Vagina (tissue), 2 donors: ENCODE results near the gene ARSG. TPM values are rescaled to one million over a fixed set of nuclear protein-coding genes. Genes with fewer than 3 reads are reported as not detected.

Experiments used
- DNase-seq, 2 donors: peaks; one replicate each; pipeline ENCODE4 v3.0.0-alpha.2; 2017; ENCODE audit errors: extremely low spot score in 2 of 2
- H3K27ac ChIP-seq: fragments of 200-600 bp; sonication (generic); one replicate; pipeline ENCODE4 v1.5.1; 2019
- H3K27me3 ChIP-seq: fragments of 200-600 bp; sonication (generic); one replicate; pipeline ENCODE4 v1.5.1; 2019
- H3K36me3 ChIP-seq, 2 donors: fragments of 200-600 bp; sonication (generic); one replicate each; pipeline ENCODE4 v1.5.1; 2017 to 2019
- H3K4me1 ChIP-seq: fragments of 200-600 bp; sonication (generic); one replicate; pipeline ENCODE4 v1.5.1; 2019
- H3K4me3 ChIP-seq, 2 donors: fragments of 200-600 bp; sonication (generic); 1 replicate in 1 of 2; 2 replicates in 1 of 2; pipeline ENCODE4 v1.5.1; 2016 to 2019
- H3K9me3 ChIP-seq: fragments of 200-600 bp; sonication (generic); one replicate; pipeline ENCODE4 v1.5.1; 2019
- CTCF ChIP-seq, 3 experiments: fragments of 450-650 bp in 2 of 3; fragments of 200-600 bp in 1 of 3; sonication (generic) in 1 of 3; IDR thresholded peaks; one replicate each; pipeline ENCODE4 v1.5.1; 2017 to 2019; ENCODE audit warnings: antibody characterized with exemption in 3 of 3, mild to moderate bottlenecking in 2 of 3, moderate library complexity in 2 of 3
- POLR2A ChIP-seq, 2 donors: fragments of 450-650 bp; IDR thresholded peaks; one replicate each; pipeline ENCODE4 v1.6.1; 2017; ENCODE audit warnings: antibody characterized with exemption in 2 of 2, mild to moderate bottlenecking in 2 of 2, moderate library complexity in 2 of 2
- POLR2AphosphoS5 ChIP-seq, 2 donors: sonication (generic); formaldehyde crosslinking; IDR thresholded peaks; one replicate each; pipeline ENCODE4 v1.9.0; 2017; ENCODE audit warnings: antibody characterized with exemption in 2 of 2, mild to moderate bottlenecking in 2 of 2, low read depth in 1 of 2; ENCODE audit not compliant: insufficient read depth in 1 of 2
- intact Hi-C: fragments of 100-400 bp; cut with DNase I; formaldehyde crosslinking; loops from one replicate; pipeline ENCODE4 v1.15.1; 2023
- total RNA-seq: library from RNA; depleted of rRNA; stranded (reverse); fragments of >200 nt; gene quantifications from one replicate; pipeline ENCODE4 v1.2.3, GENCODE V29; 2016

ARSG gene
- total RNA-seq, 1 donor from 2014 or later = 8.1 TPM

- H3K27ac ChIP-seq = peak overlapping the region; percentile 93
- no peak for DNase-seq
- no peak overlapping the region for H3K4me3 ChIP-seq
- peaks cover 55% of the 10 kb centered on the region for H3K4me1 ChIP-seq
- H3K9me3 ChIP-seq = no peaks in the 10 kb centered on the region
- no peaks in the 10 kb centered on the region for H3K36me3 ChIP-seq
- intact Hi-C loops = loop anchor here (2.0 kb wide), 1 partner anchor 77 kb away; the partner anchor contains the start of gene WIPI1
- no peaks in the 10 kb centered on the region for H3K27me3 ChIP-seq
- TF ChIP-seq POLR2A (IDR thresholded peaks at IDR 0.05) (no peak), CTCF (IDR thresholded peaks at IDR 0.05) (no peak), POLR2AphosphoS5 (IDR thresholded peaks at IDR 0.05; ENCODE audit: insufficient read depth in 1 of 2, low read depth in 1 of 2) (no peak)
These were observed 88.7 kb downstream of the ARSG start for GRCh38 chr17:68379692-68380677.

GRCh38 chr17:68381076-68381900 is 90.0 kb downstream of the ARSG start:
- peak overlapping the region; percentile 93 for H3K27ac ChIP-seq

GRCh38 chr17:68382582-68383085 is 91.3 kb downstream of the ARSG start:
- intact Hi-C loops = no loop called here
- Histone ChIP-seq H3K4me1 (peaks cover 73% of the 10 kb centered on the region), H3K36me3 (no peaks in the 10 kb centered on the region), H3K4me3 (no peak overlapping the region), H3K27me3 (no peaks in the 10 kb centered on the region), H3K27ac (peak overlapping the region; percentile 43), H3K9me3 (no peaks in the 10 kb centered on the region)
- TF ChIP-seq CTCF (IDR thresholded peaks at IDR 0.05) (no peak), POLR2AphosphoS5 (IDR thresholded peaks at IDR 0.05; ENCODE audit: insufficient read depth in 1 of 2, low read depth in 1 of 2) (no peak), POLR2A (IDR thresholded peaks at IDR 0.05) (no peak)
- no peak for DNase-seq

More at GRCh38 chr17:68381076-68381900, 90.0 kb downstream of the ARSG start:
- H3K4me1 ChIP-seq = peaks cover 67% of the 10 kb centered on the region
- H3K27me3 ChIP-seq = no peaks in the 10 kb centered on the region
- no peak overlapping the region for H3K4me3 ChIP-seq
- intact Hi-C loops = no loop called here
- no peaks in the 10 kb centered on the region for H3K9me3 ChIP-seq
- TF ChIP-seq POLR2A (IDR thresholded peaks at IDR 0.05) (no peak), CTCF (IDR thresholded peaks at IDR 0.05) (no peak), POLR2AphosphoS5 (IDR thresholded peaks at IDR 0.05; ENCODE audit: insufficient read depth in 1 of 2, low read depth in 1 of 2) (no peak)
- no peaks in the 10 kb centered on the region for H3K36me3 ChIP-seq
- DNase-seq = no peak

- no peak for DNase-seq
- TF ChIP-seq CTCF (IDR thresholded peaks at IDR 0.05) (no peak), POLR2A (IDR thresholded peaks at IDR 0.05) (no peak), POLR2AphosphoS5 (IDR thresholded peaks at IDR 0.05; ENCODE audit: insufficient read depth in 1 of 2, low read depth in 1 of 2) (no peak)
- Histone ChIP-seq H3K27ac (peak overlapping the region; percentile 73), H3K4me3 (no peak overlapping the region), H3K4me1 (peaks cover 70% of the 10 kb centered on the region), H3K9me3 (no peaks in the 10 kb centered on the region), H3K36me3 (no peaks in the 10 kb centered on the region), H3K27me3 (no peaks in the 10 kb centered on the region)
- intact Hi-C loops = no loop called here
These were observed 91.8 kb downstream of the ARSG start for GRCh38 chr17:68383120-68383442.
